ENCODE measurements around the gene THG1L.

Gene THG1L

DNA sequence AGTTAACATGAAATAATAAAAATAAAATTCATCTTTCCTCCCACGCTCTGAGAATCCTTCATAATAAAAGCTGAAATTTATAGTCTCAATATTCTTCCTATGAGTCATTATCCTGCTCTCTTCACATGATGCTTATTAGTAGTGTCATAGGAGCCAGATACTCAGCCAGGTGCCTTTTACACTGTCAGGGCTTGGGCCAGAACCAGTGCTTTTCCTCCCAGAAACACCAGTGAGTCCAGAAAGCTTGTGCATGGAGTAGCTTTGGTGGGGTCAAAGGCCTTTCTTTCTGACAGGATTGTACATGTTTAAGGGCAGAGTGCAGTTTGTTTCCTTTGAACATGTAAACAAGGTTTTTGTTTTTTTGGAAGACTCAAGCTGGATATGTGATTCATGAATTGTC, 19.1 kb downstream of the THG1L start:
- no peak for FAIRE-seq
- no peak for DNase-seq (ENCODE audit: insufficient read length, low spot score)

DNA sequence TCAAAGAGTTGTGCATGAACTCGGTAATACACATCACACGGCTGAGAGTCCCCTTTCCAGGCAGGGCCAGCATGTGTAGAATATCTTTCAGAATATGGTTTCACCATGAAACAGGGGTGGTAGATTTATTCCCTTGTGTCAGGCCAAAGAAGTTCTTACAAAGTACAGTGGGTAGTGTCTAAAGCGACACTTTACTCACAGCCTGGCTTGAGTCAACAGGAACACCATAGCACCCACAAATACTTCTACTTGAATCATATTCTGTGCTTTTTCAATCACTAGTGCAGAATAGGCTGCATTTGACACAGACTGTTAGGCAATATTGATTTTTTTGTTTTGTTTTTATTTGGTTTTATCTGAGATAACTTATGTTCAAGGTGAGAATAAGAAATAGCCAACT, 24.9 kb downstream of the THG1L start:
- no peak for DNase-seq (ENCODE audit: insufficient read length, low spot score)
- FAIRE-seq = no peak

DNA sequence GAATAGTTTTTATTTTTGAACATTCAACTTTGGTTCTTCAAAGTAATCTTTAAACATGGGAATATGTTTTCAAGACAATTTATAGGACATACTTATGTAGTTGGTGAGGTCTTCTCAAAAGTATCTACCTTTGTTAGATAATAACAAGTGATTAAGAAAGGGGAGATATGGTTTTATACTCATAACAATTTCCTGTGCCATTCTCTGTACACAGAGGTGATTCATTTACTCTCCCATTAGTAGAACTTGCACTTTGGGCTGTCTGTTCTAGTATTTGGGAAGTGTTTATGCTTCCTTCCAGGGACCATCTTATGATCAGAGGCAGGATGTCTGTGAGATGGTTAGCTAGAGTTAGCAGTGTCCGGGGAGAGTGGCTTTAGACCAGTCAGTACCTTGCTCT, 27.5 kb downstream of the THG1L start:
- FAIRE-seq (no peak), DNase-seq (ENCODE audit: insufficient read length, low spot score) (no peak)

DNA sequence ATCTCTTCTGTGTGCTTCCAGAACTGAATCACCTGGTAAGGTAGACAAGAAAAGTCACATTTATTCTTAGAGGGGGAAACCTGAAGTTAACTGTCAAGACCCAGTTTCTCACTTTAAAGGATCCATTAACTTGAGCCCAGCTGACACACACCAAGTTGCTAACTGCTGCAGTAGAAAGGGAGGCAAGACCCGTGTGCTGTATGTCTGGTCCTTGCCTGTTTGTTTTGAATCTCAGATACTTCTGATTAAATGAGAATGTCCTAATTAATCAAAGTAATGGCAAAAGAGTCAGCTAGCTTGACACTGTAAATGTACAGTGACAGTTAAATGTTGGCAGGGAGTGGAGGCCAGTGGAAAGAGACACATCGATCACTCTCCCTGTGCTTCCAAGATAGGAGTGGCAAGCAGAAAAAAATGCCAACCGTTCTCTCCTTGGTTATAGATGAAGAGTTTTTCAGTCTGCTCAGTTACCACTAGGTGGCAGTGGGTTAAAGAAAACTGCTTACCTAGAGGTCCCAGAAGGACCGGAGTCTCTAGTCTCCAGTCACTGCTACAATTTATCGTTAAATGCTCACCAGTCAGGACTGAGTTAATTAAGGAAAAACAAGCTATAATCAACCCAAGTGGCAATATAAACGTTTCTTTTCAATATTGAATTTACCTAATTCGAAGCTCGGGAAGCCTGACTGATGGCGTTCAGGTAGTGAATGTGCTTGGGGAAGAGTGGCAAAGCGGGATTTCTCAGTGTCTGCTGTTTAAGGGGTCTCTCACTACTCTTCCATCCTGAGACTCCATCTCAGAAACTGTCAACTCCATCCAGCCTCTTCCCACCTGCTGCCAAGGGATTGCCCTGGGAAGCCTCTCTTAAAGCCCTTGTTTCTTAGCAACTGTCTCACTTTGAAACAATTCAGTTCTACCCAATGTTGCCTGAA, 30.7 kb downstream of the THG1L start:
- peak; percentile 90 for FAIRE-seq
- DNase-seq (ENCODE audit: insufficient read length, low spot score) = peak; percentile 34

DNA sequence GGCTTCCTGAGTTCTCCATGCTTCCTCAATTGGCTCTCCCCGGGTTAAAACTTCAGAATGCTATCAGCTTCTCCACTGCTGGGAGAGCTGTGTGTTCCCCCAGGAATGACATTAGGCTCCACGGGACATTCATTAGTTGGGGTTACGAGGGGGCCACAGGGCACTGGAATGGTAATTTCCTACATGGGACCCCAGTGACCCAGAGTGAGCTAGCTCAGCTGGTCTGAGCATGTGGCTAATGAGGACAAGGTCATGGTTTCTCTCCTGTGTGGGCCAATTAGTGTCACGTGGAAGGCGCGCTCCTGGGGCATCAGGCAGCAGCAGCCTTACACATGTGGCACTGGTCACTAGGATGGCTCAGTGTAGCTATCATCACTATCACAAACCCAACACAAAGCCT, 33.3 kb downstream of the THG1L start:
- DNase-seq (ENCODE audit: insufficient read length, low spot score) (no peak), FAIRE-seq (no peak)

DNA sequence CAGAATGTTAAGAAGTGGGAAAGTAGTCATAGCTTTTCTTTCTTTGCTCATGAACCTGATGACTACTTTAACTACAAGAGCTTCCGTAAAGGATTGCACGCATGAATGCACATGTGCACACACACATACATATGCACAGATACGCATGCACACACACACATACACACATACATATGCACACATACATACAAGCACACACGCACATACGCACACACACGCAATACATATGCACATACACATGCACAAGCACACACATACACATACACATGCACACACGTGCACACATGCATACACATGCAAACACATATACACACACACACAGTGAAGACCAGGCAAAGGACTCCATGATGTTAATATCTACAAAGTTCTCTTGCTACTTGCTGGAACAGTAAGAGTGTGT, 35.2 kb downstream of the THG1L start:
- no peak for FAIRE-seq
- DNase-seq (ENCODE audit: insufficient read length, low spot score) = no peak

DNA sequence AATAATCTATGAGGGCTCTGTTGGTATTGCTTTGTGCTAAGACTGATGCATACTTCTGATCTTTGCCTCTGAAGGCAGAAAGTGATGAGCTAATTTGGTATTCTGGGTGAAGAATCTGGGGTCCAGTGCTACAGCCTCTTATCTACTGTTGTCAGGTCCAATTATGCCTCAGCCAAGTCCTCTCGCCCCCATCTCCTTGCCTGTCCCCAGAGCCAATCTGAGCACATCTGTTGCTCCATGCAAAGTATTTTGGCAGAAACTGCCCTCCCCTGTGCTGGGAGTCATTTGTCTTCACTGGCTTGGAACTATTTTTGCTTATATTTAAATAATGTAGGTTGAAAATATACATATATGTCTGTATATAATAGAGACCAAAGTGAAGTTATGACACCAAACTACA, 35.7 kb downstream of the THG1L start:
- no peak for FAIRE-seq
- DNase-seq (ENCODE audit: insufficient read length, low spot score) = no peak

DNA sequence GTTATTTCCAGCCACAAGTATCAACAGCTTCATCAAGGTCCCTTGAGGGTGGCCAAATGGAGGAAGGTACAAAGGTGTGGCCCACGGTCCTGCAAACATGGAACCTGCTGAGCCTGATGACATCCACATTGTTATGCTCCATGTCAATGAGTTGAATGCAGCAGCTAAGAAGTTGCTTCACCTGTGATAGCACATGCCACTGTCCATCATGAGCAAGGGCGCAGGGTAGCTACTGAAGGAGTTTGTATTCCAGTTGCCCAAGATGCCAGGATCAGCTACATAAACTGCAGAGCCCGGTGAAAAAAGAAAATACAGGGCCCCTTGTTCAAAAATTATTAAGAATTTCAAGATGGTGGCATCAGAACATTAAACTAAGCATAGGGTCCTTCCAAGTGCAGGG, 36.5 kb downstream of the THG1L start:
- FAIRE-seq (no peak), DNase-seq (ENCODE audit: insufficient read length, low spot score) (no peak)

DNA sequence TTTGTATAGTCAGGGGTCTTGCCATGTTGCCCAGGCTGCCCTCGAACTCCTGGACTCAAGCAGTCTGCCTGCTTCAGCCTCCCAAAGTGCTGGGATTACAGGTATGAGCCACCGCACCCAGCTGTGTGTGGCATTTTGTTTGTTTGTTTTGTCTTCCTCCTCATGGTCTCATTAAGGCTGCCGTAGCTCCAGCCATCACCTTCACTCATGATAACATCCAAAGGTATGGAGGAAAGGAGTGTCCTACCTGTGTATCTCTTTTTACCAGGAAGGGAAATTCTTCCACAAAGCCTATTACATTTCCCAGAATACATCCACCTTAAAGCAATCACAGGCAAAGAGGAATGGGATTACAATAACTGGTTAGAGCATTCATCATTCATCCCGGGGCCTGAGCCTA, 39.4 kb downstream of the THG1L start:
- DNase-seq (ENCODE audit: insufficient read length, low spot score) = no peak
- FAIRE-seq = no peak

DNA sequence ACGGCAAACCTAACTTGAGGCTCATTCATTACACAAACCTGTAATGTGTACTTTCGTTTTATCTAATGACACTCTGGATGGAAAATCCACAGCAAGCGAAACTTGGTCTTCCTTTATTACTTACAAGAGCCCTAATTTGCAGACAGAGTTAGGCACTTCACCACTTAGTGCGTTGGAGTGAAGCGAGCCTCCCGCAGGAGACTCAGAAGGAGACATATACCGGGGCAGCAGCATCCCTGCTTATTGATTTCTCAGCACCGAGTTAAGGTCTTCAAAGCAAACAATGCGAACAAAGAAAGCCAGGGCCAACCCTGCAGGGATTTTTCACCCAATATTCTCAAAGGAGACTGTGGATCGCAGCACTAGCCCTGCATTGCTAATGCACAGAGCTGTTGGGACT, 40.9 kb downstream of the THG1L start:
- FAIRE-seq (no peak), DNase-seq (ENCODE audit: insufficient read length, low spot score) (no peak)

DNA sequence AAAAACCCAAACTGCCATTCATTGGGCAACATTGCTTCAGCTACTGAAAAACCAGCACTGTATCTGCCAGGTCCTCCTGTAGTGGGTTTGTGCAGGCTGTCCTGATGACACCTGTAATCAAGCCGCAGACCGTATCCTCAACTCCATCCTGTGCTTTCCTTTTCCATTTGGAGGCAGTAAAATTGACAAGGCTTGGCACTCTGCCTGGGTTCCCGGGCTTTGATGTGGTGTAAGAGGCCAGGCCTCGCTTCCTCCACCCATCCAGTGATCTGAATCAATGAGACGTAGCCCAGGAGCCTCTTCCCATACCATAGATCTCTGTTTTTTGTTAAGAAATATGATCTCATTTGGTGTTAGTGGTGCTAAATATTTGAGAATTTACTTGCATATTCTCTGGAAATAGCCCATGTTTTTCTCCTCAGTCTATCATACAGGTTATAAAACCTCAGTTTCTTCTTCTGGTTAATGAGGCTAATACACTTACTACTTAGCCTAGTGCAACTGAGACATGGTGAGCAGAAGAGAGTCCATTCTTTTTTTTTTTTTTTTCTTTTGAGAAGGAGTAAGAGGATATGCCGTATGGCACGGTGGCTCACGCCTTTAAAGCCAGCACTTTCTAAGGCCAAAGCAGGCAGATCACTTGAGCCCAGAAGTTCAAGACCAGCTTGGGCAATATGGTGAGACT, 47.0 kb downstream of the THG1L start:
- DNase-seq (ENCODE audit: insufficient read length, low spot score) = no peak
- no peak for FAIRE-seq

DNA sequence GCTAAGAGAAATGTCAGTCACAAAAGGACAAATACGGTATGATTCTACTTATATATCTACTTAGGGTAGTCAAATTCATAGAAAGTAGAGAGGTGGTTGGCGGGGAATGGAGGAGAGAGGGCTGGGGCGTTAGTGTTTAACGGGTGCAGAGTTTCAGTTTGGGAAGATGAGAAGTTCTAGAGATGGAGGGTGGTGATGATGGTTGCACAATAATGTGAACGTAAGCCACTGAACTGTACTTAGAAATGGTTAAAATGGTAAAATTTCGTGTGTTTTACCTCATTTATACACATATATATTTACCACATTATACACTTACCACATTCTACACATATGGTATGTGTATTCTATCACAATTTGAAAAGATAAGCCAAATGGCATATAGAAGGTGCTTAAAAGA, 48.0 kb downstream of the THG1L start:
- FAIRE-seq = peak; percentile 4

DNA sequence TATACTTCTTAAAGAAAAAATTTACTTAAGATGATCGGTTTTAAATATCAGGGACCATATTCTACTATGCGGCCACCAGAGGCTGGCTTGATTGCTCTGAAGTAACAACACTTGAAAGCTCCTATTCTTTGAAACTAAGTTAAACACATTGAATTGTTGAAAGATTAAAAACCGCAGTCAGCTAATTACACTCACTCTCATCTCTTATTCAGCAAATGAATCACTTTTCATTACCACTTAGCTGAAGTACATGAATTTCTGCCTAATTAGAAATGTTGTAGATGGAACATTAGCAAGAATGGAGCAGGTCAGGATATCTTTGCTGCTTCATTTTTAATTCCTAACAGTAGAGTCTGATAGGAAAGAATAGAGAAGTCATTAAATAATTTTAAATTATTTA, 54.6 kb downstream of the THG1L start:
- no peak for FAIRE-seq
- no peak for DNase-seq (ENCODE audit: insufficient read length, low spot score)

More for the DNA sequence above, 48.0 kb downstream of the THG1L start:
- no peak for DNase-seq (ENCODE audit: insufficient read length, low spot score)

Data from GM19239 (cell line).